Placental pericyte (primary cell): ENCODE measurements around the gene CPB1. TPM values are rescaled to one million over a fixed set of nuclear protein-coding genes. Genes with fewer than 3 reads are reported as not detected.

Experiments used
- total RNA-seq: library from RNA; depleted of rRNA; stranded (reverse); fragments of >200 nt; gene quantifications from 2 replicates; pipeline ENCODE4 v1.2.3, GENCODE V29; 2012

The CPB1 gene
- not detected in 2 replicates for total RNA-seq

GRCh38 chr3:148827585-148827984 is at the start of gene CPB1:
Gene CPB1 (plus strand): TSS chr3:148827811. CDS start chr3:148827824, 13 bp downstream.

GRCh38 chr3:148865049-148865448 is 37.4 kb downstream of the CPB1 start, which contains the start of gene CPA3:
Gene CPA3 (plus strand): TSS chr3:148865296. CDS start chr3:148865308, 12 bp downstream.

Other genes with a start within 250 kb of the CPB1 start
- gene AGTR1, start 129.9 kb upstream of the CPB1 start, total RNA-seq: 0.22 and 11.9 TPM in 2 replicates
- not detected in 2 replicates for gene CPA3, start 37.5 kb downstream of the CPB1 start, total RNA-seq
- 31.1 TPM in 2 replicates for gene GYG1, start 163.7 kb downstream of the CPB1 start, total RNA-seq